ENCODE measurements around the gene PLXNA3. TPM values are rescaled to one million over a fixed set of nuclear protein-coding genes. Genes with fewer than 3 reads are reported as not detected.

The PLXNA3 gene
- total and polyA plus RNA-seq, 10 of the 15 experiments (the other 5 are each of a cell fraction or from before 2014, with no cell fraction given): 0.26 to 26.8 (median 3.4) TPM

GRCh38 chrX:154428176-154429171 is 29.6 kb upstream of the PLXNA3 start, which contains the start of gene ATP6AP1 (continued):
- TF ChIP-seq CUX1 (IDR thresholded peaks at IDR 0.05; ENCODE audit: insufficient replicate concordance, low read depth, low read length): no peak
- TF ChIP-seq GATAD2B (conservative IDR thresholded peaks at IDR 0.05; ENCODE audit: low read depth): no peak; the same call in 1 of the 2 replicates
- no peak for TF ChIP-seq TARDBP (IDR thresholded peaks at IDR 0.05; ENCODE audit: borderline replicate concordance)
- no peak for TF ChIP-seq BRCA1 (IDR thresholded peaks at IDR 0.05; ENCODE audit: low read depth, low read length)
- TF ChIP-seq IRF5 (IDR thresholded peaks at IDR 0.05; ENCODE audit: borderline replicate concordance): no peak
- TF ChIP-seq NBN (IDR thresholded peaks at IDR 0.05): peak; percentile 74
- no peak for TF ChIP-seq ZBTB11 (CRISPR knock-in tag; IDR thresholded peaks at IDR 0.05)
- TF ChIP-seq NR2C1 (IDR thresholded peaks at IDR 0.05): 0 out of 2 replicates have a peak, but pooled peaks have one; percentile 8
- peak in 1 of 2 experiments; percentile 31; a peak in 1 of 4 replicates for TF ChIP-seq IKZF2 (IDR thresholded peaks at IDR 0.05)
- no peak for TF ChIP-seq PAX8 (IDR thresholded peaks at IDR 0.05)
- TF ChIP-seq KLF5 (IDR thresholded peaks at IDR 0.05; ENCODE audit: partially characterized antibody): no peak
- no peak for TF ChIP-seq EED (IDR thresholded peaks at IDR 0.05; ENCODE audit: low read depth)
- TF ChIP-seq BHLHE40 (IDR thresholded peaks at IDR 0.05; ENCODE audit: borderline replicate concordance in 1 of 2, low read depth in 2 of 2, low read length in 1 of 2): peak; percentile 66 to 93
- TF ChIP-seq JUNB (IDR thresholded peaks at IDR 0.05): no peak
- TF ChIP-seq MTA2 (IDR thresholded peaks at IDR 0.05; ENCODE audit: low read depth): no peak
- TF ChIP-seq NFIC (IDR thresholded peaks at IDR 0.05; ENCODE audit: low read depth, low read length): no peak
- TF ChIP-seq ZBED1 (IDR thresholded peaks at IDR 0.05; ENCODE audit: borderline replicate concordance): no peak
- TF ChIP-seq SMC3 (IDR thresholded peaks at IDR 0.05; ENCODE audit: borderline replicate concordance, low read length): no peak
